ENCODE results near the gene CDCA4. TPM values are rescaled to one million over a fixed set of nuclear protein-coding genes. Genes with fewer than 3 reads are reported as not detected.

Gene CDCA4
- total and polyA plus RNA-seq, 2 donors (not counting 3 experiments of a cell fraction or from before 2014, with no cell fraction given), result 29.9 to 44.5 TPM

DNA sequence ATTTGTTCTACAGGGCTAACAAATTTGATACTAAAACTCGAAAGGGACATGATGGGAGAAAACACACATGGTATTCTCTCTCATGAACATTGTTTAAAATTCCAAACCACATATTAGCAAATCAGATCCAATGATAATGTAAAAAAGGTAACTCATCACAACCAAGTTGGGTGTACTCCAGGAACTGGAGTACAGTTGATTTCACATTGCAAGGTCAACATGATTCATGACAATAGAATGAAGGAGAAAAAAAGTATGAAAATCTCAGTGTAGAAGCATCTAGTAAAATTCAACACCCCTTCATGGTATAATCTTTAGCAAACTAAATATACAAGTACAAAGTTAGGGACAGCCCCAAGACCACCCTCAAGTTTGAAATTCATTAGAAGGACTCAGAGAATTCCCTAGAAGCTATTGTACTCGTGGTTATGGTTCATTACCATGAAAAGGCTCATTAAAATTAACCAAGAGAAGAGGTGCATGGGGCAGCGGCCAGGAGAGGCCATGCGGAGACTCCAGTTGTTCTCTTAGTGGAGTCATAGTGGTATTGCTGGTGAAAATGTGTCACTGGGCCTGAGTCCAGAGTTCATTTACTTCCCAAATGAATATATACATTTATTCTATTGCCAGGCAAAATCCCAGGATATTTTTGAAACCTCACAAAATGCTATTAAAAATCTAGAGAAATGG, 3.1 kb upstream of the CDCA4 start:
- Histone ChIP-seq H3K4me1 (ENCODE audit: control insufficient read depth, extremely low read depth, insufficient read depth, low read length) (peaks cover 53% of the 10 kb centered on the region), H3K36me3 (ENCODE audit: control insufficient read depth in 2 of 2, extremely low read depth in 1 of 2, insufficient read depth in 2 of 2, low read length in 2 of 2) (no peaks in the 10 kb centered on the region), H3K9me1 (replicated peaks; ENCODE audit: control insufficient read depth, extremely low read depth, insufficient read depth, low read length) (no peaks in the 10 kb centered on the region), H4K20me1 (replicated peaks; ENCODE audit: control insufficient read depth, extremely low read depth, insufficient read depth, low read length) (no peaks in the 10 kb centered on the region), H3K27ac (ENCODE audit: insufficient read depth, low read depth, low read length) (peak overlapping the region; percentile 70), H3K9ac (replicated peaks; ENCODE audit: extremely low read depth, insufficient read depth, low read length) (peak overlapping the region; percentile 2), H3K9me3 (replicated peaks; ENCODE audit: control insufficient read depth, insufficient read depth, low read length) (peaks cover 2% of the 10 kb centered on the region), H3K79me2 (ENCODE audit: control insufficient read depth, insufficient read depth, low read length) (peaks cover 20% of the 10 kb centered on the region), H3K27me3 (ENCODE audit: control insufficient read depth in 2 of 2, insufficient read depth in 2 of 2, low read length in 2 of 2) (no peaks in the 10 kb centered on the region), H3K4me2 (ENCODE audit: insufficient read depth, low read length) (no peak overlapping the region), H2AFZ (ENCODE audit: low read depth, low read length) (no peak overlapping the region), H3K4me3 (replicated peaks in 1 of 3; ENCODE audit: insufficient read depth in 1 of 3, low read depth in 1 of 3, low read length in 3 of 3) (no peak overlapping the region)
- dilution Hi-C loops (cut with MboI; ENCODE audit: extremely low pct_ligation_motif_present, low sequenced_read_pairs), result no loop called here
- intact Hi-C loops (cut with micrococcal nuclease), result no loop called here
- BruUV-seq (replicated peaks), result no TSS peak
- FAIRE-seq (no peak), DNase-seq (ENCODE audit: low read depth, low spot score) (no peak)
- ChIA-PET POLR2A (no interaction called here), CTCF (interaction anchor here (1.0 to 1.1 kb wide), 2 partner anchors 21 to 22 kb away, joined by 3 read pairs; no protein-coding TSS in a partner anchor)
- TF ChIP-seq JUN (IDR thresholded peaks at IDR 0.05; ENCODE audit: borderline replicate concordance, insufficient read depth, insufficient read length, low read depth) (peak; percentile 14), MAX (IDR thresholded peaks at IDR 0.05; ENCODE audit: insufficient read depth, insufficient read length) (no peak)

DNA sequence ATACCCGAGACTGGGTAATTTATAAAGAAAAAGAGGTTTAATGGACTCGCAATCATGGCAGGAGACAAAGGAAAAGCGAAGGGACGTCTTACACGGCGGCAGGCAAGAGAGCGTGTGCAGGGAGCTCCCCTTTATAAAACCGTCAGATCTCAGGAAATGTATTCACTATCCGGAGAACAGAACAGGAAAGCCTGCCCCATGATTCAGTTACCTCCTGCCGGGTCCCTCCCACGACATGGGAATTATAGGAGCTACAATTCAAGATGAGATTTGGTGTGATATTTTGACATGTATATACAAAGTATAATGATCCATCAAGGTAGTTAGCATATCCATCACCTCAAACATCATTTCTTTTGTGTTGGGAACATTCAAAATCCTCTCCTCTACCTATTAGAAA, 2.3 kb upstream of the CDCA4 start:
- intact Hi-C loops (cut with micrococcal nuclease), result no loop called here
- H3K36me3 ChIP-seq (ENCODE audit: control insufficient read depth in 2 of 2, extremely low read depth in 1 of 2, insufficient read depth in 2 of 2, low read length in 2 of 2), result no peaks in the 10 kb centered on the region
- FAIRE-seq (peak; percentile 21), DNase-seq (ENCODE audit: low read depth, low spot score) (peak; percentile 64)
- no peak overlapping the region for H3K4me2 ChIP-seq (ENCODE audit: insufficient read depth, low read length)
- dilution Hi-C loops (cut with MboI; ENCODE audit: extremely low pct_ligation_motif_present, low sequenced_read_pairs), result no loop called here
- H3K4me1 ChIP-seq (ENCODE audit: control insufficient read depth, extremely low read depth, insufficient read depth, low read length), result peaks cover 58% of the 10 kb centered on the region
- peaks cover 2% of the 10 kb centered on the region for H3K9me3 ChIP-seq (replicated peaks; ENCODE audit: control insufficient read depth, insufficient read depth, low read length)
- H3K9me1 ChIP-seq (replicated peaks; ENCODE audit: control insufficient read depth, extremely low read depth, insufficient read depth, low read length), result no peaks in the 10 kb centered on the region
- no peak overlapping the region for H3K9ac ChIP-seq (replicated peaks; ENCODE audit: extremely low read depth, insufficient read depth, low read length)
- H3K4me3 ChIP-seq (replicated peaks in 1 of 3; ENCODE audit: insufficient read depth in 1 of 3, low read depth in 1 of 3, low read length in 3 of 3), result no peak overlapping the region
- no peaks in the 10 kb centered on the region for H3K27me3 ChIP-seq (ENCODE audit: control insufficient read depth in 2 of 2, insufficient read depth in 2 of 2, low read length in 2 of 2)
- ChIA-PET POLR2A (no interaction called here), CTCF (interaction anchor here (1.0 kb wide), 1 partner anchor 22 kb away, joined by 3 read pairs; no protein-coding TSS in a partner anchor)
- no TSS peak for BruUV-seq (replicated peaks)
- H2AFZ ChIP-seq (ENCODE audit: low read depth, low read length), result no peak overlapping the region
- peak overlapping the region; percentile 70 for H3K27ac ChIP-seq (ENCODE audit: insufficient read depth, low read depth, low read length)
- H3K79me2 ChIP-seq (ENCODE audit: control insufficient read depth, insufficient read depth, low read length), result peaks cover 28% of the 10 kb centered on the region
- no peaks in the 10 kb centered on the region for H4K20me1 ChIP-seq (replicated peaks; ENCODE audit: control insufficient read depth, extremely low read depth, insufficient read depth, low read length)
- peak; percentile 65 for TF ChIP-seq POLR2AphosphoS5 (IDR thresholded peaks at IDR 0.05; ENCODE audit: insufficient read depth, low read depth, low read length)
- no peak for TF ChIP-seq EZH2 (IDR thresholded peaks at IDR 0.05; ENCODE audit: borderline replicate concordance, low read depth, low read length, severe bottlenecking)
- no peak for TF ChIP-seq MYC (IDR thresholded peaks at IDR 0.05; ENCODE audit: low read depth, low read length)
- TF ChIP-seq FOS (IDR thresholded peaks at IDR 0.05; ENCODE audit: borderline replicate concordance, insufficient read depth, low read length), result peak; percentile 72
- peak; percentile 48 for TF ChIP-seq POLR2A (IDR thresholded peaks at IDR 0.05; ENCODE audit: low read depth, low read length)
- peak; percentile 24 for TF ChIP-seq JUN (IDR thresholded peaks at IDR 0.05; ENCODE audit: borderline replicate concordance, insufficient read depth, insufficient read length, low read depth)
- TF ChIP-seq, protein P1, sequence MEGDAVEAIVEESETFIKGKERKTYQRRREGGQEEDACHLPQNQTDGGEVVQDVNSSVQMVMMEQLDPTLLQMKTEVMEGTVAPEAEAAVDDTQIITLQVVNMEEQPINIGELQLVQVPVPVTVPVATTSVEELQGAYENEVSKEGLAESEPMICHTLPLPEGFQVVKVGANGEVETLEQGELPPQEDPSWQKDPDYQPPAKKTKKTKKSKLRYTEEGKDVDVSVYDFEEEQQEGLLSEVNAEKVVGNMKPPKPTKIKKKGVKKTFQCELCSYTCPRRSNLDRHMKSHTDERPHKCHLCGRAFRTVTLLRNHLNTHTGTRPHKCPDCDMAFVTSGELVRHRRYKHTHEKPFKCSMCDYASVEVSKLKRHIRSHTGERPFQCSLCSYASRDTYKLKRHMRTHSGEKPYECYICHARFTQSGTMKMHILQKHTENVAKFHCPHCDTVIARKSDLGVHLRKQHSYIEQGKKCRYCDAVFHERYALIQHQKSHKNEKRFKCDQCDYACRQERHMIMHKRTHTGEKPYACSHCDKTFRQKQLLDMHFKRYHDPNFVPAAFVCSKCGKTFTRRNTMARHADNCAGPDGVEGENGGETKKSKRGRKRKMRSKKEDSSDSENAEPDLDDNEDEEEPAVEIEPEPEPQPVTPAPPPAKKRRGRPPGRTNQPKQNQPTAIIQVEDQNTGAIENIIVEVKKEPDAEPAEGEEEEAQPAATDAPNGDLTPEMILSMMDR (IDR thresholded peaks at IDR 0.05; ENCODE audit: extremely low read depth in 1 of 2, insufficient read depth in 1 of 2, low read depth in 1 of 2, low read length in 2 of 2), result no peak
- no peak for TF ChIP-seq MAX (IDR thresholded peaks at IDR 0.05; ENCODE audit: insufficient read depth, insufficient read length)
- TF ChIP-seq GATA2 (IDR thresholded peaks at IDR 0.05; ENCODE audit: insufficient read depth, insufficient read length, low read depth, low read length), result peak; percentile 49
